Forelimb muscle (tissue), 1 donor: Measurements from ENCODE around the gene SLC22A4. TPM values are rescaled to one million over a fixed set of nuclear protein-coding genes. Genes with fewer than 3 reads are reported as not detected.

Experiments
- DNase-seq: peaks from one replicate; pipeline ENCODE4 v3.0.0-alpha.2; 2013; ENCODE audit warnings: low read depth
- polyA plus RNA-seq: library from polyadenylated mRNA; unstranded; fragments of 120-200 nt; gene quantifications from one replicate; pipeline ENCODE4 v1.2.1, GENCODE V29; 2013; ENCODE audit not compliant: insufficient read length

The SLC22A4 gene
- polyA plus RNA-seq, 1 donor: 4.0 TPM

DNA sequence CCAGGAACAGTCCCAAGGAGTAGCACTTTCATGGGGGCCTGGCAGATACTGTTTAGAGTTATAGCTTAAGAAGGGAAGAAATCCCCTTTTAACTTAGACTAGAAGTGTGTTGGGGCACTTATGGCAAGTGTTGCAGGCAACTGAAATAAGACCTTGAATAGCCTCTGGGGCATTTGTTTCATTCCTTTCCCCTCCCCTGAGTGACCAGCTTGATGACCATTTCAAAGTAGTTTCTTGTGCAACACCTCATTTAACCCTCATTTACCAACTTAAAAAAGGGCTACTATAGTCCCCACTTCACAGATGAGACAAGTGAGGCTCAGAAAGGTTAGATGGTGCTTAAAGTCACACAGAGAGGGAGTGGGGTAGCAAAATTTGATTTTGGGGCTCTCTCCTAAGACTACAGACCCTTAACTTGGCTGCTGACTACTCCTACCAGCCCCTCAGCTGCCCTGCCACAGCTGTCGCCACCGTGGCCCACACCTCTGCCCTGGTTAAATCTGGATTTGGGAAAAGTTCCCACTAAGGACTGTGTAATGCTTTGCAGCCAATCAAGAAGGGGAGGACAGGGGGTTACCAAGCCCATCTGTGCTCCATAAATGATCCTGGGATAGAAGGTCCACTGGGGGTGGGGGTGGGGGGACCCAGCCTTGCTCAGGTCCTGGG lies 31.2 kb upstream of the SLC22A4 start:
- no peak for DNase-seq

GRCh38 chr5:132263548-132264261 lies 30.5 kb upstream of the SLC22A4 start:
- no peak for DNase-seq

GRCh38 chr5:132264546-132265335 lies 29.5 kb upstream of the SLC22A4 start:
- DNase-seq: no peak

DNA sequence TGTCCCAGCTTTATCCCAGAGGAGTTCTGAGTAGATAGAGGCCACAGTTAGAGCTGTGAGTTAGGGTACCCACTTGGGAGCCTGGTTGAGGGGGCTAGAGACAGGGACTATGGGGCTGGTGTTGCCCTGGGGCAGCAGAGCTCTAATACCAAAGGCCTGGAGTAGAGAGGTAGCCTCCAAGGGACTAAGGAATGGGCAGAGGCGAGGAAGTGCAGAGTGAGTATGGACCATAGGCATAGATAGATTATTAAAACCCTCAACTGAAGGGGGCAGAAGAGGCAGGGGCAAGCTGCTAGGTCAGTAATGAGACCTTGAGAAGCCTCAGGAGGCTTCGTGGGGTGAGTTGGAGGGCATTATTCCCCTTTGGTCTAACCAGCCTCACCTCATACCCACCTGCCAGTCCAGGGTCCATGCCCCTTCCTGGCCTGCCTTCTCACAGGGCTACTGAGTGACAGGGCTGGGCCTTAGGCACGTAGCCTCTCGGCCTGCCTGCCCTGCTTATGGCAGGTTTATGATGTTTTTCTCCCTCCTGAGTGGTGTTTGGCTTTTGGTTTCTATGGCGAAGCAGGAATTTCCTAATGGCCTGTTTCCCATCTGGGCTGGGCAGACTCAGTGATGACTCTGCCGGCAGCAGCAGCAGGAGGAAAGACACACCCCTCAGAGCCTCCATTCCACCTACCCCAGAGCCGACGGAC lies 28.7 kb upstream of the SLC22A4 start:
- peak; percentile 83 for DNase-seq

- no peak for DNase-seq
These were observed 28.0 kb upstream of the SLC22A4 start for GRCh38 chr5:132266031-132266835.

DNA sequence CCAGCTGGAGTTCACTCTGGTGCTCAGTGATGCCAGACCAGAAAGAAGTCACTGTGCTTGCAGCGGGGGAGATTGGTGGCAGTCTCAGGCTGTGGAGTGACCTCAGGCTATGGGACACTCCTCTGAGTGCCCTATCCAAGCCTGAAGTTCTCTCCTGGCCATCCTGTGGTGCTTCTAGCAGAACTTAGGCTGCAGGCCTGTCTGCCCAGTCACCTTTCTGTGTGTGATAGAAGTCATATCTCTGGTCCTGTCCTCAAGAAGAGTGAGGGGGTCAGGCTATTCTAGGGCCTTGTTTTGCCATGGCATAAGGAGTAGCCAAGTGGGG lies 27.4 kb upstream of the SLC22A4 start:
- DNase-seq: no peak

DNA sequence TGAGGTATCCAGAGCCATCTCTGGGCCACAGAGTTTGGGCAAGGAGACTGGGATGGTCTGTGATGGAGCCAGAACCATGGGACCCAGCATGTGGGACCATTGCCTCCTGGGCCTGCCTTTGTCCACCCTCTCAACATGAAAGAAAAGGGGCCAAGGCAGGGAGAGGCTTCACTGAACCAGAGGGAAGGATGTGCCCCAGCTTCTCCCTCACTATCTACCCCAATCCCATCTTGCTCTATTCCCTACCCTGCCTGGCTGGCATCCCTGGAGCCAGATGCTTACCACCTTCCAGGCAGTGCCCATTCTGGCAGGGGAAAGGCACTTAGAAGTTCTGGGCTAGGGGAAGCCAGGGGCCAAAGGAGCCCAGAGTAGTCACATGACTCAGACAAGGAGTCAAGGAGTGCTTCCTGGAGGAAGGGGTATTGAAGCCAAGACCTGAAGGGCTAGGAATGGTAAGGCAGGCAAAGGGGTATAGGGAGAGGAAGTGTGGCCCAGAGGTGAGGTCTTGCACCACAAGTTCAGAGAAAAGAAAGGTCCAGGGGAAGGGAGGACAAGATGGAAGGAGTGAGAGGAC lies 26.9 kb upstream of the SLC22A4 start:
- no peak for DNase-seq

- no peak for DNase-seq
These were observed 26.0 kb upstream of the SLC22A4 start for GRCh38 chr5:132267931-132268768.

DNA sequence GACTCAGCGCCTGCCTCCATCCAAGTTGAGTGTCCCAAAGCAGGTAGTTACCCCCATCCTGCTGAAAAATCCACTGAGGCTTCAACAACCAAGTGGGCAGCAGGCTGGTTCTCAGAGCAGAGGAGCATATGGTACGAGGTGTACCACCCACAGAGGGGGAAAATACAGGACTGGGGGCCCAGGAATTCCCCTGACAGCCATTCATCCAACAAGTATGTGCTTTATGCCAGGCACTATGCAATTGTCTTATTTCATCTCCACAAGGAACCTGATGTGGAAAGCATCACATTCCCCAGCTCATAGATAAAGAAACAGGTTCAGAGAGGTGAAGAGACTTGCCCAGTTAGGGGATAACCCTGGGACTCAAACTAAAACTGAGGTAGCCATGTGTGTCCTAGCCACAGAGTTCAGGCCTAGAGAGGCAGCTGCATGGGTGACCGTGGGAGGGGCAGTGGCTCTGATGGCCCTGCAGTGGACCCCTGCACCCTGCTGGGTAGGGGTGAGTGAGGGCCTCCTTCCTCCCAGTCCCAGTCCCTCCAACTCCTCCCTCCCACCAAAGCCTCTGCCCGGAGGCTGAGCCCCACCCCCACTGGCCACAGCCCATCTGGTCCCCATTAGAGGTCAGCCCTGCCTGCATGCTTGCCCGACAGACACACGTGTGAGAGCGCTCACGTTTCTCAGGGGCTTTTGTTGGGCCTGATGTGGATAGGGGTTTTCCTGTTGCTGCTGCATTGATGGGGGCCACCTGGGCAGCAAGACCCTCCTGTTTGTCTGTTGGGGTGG lies 25.2 kb upstream of the SLC22A4 start:
- DNase-seq: no peak

DNA sequence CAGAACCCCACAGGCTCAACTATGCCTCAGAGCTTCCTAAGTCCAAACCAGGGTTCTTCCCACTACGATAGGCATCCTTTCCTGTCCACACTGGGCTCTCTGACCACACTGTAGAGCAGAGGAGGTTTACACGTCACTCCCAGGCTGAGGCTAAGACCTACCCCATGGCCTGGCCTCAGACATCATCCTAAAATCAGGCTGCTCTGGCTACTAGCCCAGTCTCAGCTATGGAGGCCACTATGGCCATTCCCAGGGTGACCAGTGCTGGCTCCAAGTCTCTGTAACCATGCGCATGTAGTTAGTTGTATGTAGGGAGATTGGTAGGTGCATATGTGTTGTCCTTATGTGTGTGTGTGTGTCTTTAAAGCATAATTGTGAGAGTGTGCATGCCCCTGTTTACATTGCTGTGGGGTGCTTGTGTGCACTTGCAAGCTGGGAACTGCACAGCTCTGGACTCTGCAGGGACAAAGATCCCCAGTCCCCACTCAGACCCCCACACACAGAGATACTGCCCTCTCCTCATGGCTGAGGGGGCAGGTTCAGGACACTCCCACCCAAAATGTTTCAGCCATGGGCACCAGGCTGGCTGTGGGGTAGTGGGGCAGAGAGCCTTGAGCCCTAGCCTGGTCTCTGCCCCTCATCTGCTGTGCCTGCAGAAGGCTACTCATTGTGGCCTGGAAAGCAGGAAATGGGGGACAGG lies 24.4 kb upstream of the SLC22A4 start:
- DNase-seq: no peak

GRCh38 chr5:132270335-132270665 lies 23.9 kb upstream of the SLC22A4 start:
- DNase-seq: no peak

DNA sequence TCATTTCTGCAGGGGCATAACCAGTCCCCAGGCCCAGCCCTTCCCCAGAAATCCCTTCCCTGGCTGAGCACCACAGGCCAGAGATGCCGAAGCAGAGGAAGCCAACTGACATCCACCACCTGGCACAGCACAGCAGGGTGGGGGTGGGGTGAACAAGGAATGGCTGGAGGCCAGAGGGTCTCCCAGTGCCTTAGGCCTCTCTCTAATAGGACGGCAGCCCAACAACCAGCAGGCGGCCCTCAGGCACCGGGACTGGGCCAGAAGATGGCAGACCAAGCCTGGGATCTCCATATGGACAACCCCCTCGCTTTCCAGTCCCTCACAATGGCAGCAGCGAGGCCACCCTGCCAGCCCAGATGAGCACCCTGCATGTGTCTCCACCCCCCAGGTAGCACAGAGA lies 23.5 kb upstream of the SLC22A4 start:
- DNase-seq: no peak

GRCh38 chr5:132271251-132272246 lies 22.6 kb upstream of the SLC22A4 start:
- no peak for DNase-seq

DNA sequence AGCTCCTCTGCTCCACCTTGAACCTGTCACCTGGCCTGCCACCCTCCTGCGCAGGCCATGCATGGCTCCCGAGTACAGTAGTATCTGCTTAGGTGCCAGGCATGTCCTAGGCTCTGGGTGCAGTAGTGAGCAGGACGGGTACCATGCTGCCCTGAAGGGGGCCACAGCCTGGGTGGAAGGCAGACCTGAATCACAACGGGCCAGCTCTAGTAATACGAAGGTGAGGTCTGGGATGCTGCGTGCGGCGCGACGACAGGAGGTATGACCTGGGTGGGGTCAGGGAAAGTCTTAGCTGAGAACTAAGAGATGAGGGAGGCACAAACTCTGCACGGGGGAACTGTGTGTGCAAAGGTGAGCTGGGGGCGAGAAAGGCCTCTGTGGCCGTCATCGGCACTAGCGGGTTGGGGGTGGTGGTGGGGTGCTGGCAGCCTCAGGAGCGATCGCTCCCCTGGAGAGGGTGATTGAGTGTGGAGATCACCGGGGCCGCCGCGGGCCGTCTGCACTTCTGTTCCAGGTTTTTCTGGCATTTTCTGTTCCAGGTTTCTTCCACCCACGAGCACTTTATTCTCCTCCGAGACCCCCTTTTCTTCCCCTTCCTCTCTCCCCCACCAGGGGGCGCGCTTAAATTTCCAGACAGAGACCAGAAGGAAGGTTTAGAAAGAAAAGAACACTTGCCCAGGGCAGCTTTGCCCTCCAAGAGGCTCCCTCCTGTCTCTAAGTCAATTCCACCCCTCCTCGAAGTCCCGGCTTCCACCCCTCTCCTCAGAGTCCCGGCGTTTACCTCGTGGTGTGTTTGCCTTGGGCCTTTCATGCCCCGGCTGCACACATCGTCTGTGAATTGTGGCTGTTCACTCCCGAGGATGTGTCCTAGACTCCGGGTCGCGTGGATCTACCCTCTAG lies 21.6 kb upstream of the SLC22A4 start:
- DNase-seq: no peak

DNA sequence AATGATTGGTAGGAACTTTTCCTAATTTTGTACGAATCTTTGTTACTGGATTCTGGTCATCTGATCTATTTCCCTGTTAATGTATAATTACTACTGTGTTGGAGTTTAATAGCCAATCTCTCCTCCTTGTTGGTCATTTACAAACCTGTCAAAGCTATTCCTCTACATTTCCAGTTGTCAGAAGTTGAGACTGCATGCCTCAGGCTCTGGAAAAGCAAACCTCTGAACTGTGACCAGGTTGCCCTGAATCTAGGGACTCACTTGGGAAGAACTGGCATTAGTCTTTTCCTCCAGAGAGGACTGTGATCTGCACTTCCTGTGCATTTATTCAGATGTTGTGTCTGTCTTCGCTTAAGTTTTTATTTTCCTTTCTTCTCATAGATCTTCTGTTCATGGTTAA lies 20.6 kb upstream of the SLC22A4 start:
- DNase-seq: no peak

GRCh38 chr5:132274050-132274792 lies 20.0 kb upstream of the SLC22A4 start:
- no peak for DNase-seq
